Prostate gland (tissue), 2 donors: Measurements from ENCODE around the gene MYLK.

Experiments used
- POLR2A ChIP-seq: fragments of 450-650 bp; IDR thresholded peaks from one replicate; pipeline ENCODE4 v1.6.1; 2016; ENCODE audit warnings: antibody characterized with exemption, mild to moderate bottlenecking
- TF ChIP-seq, protein P1 (sequence below), 4 experiments: fragments of 200-600 bp in 2 of 4; fragments of 450-650 bp in 2 of 4; sonication (generic) in 2 of 4; IDR thresholded peaks; 1 replicate in 3 of 4; 2 replicates in 1 of 4; pipeline ENCODE4 v1.5.1; 2016 to 2019; ENCODE audit warnings: antibody characterized with exemption in 4 of 4, mild to moderate bottlenecking in 2 of 4, moderate library complexity in 2 of 4

DNA sequence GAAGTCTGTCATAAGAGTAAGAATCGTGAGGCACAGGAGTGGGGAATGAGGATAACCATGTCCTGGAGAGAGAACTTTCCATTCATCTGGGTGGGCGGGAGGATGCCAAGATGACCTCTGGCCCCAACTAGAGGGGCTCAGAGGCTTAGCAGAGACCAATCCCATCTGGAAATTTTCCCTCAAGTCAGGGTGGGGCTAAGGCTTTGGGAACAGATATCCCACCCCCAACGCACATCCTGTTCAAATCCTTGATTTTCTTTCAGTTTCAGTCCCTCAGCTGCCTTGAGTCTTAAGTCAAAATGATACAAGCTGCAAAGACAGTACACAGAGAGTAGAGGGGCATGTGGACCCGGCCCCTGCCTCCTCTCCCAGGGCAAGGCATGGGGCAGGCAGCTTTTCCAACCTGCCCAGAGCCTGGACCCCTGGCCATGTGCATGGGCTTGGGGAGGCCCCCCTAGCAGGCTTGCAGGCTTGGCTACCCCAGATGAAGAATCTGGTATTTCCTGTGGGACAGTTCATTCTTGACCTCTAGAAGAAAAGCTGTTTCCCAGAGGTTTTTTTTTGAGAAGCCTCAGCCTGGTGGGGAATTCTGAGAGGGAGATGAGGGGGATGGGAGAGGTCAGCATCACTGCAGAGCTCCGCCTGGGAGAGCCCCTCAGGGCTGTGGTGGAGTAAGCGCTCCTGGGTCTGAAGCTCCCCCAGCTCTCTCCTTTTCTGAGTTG lies 189.6 kb downstream of the MYLK start:
- no peak for TF ChIP-seq POLR2A
- TF ChIP-seq, protein P1, sequence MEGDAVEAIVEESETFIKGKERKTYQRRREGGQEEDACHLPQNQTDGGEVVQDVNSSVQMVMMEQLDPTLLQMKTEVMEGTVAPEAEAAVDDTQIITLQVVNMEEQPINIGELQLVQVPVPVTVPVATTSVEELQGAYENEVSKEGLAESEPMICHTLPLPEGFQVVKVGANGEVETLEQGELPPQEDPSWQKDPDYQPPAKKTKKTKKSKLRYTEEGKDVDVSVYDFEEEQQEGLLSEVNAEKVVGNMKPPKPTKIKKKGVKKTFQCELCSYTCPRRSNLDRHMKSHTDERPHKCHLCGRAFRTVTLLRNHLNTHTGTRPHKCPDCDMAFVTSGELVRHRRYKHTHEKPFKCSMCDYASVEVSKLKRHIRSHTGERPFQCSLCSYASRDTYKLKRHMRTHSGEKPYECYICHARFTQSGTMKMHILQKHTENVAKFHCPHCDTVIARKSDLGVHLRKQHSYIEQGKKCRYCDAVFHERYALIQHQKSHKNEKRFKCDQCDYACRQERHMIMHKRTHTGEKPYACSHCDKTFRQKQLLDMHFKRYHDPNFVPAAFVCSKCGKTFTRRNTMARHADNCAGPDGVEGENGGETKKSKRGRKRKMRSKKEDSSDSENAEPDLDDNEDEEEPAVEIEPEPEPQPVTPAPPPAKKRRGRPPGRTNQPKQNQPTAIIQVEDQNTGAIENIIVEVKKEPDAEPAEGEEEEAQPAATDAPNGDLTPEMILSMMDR (IDR thresholded peaks at IDR 0.05), result no peak
